ENCODE results near the gene DLGAP5.

DNA sequence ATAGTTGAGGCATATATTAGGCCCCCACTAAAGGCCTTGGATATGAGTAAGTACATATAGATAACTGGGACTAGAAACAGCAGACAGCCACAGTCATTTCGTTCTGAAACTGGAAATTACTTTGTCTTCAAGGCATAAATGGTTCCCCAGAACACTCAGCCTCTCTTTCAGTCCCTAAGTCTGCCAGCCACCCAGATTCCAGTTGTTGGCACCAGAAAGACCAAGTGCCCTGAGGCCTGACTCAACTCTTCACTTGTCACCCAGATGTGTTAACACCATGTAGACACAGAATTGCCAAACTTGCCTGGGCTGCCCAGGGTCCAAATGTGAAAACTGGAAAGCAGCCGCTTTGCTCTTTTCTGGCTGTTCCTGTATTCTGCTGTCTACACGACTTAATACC is 65.4 kb downstream of the DLGAP5 start:
- TF ChIP-seq, protein P1, sequence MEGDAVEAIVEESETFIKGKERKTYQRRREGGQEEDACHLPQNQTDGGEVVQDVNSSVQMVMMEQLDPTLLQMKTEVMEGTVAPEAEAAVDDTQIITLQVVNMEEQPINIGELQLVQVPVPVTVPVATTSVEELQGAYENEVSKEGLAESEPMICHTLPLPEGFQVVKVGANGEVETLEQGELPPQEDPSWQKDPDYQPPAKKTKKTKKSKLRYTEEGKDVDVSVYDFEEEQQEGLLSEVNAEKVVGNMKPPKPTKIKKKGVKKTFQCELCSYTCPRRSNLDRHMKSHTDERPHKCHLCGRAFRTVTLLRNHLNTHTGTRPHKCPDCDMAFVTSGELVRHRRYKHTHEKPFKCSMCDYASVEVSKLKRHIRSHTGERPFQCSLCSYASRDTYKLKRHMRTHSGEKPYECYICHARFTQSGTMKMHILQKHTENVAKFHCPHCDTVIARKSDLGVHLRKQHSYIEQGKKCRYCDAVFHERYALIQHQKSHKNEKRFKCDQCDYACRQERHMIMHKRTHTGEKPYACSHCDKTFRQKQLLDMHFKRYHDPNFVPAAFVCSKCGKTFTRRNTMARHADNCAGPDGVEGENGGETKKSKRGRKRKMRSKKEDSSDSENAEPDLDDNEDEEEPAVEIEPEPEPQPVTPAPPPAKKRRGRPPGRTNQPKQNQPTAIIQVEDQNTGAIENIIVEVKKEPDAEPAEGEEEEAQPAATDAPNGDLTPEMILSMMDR (IDR thresholded peaks at IDR 0.05; ENCODE audit: insufficient read depth, low read length, poor library complexity, severe bottlenecking), result no peak
- no peak for TF ChIP-seq EZH2phosphoT487 (conservative IDR thresholded peaks at IDR 0.05; ENCODE audit: low read length)
